ENCODE data around the gene CCDC34.

DNA sequence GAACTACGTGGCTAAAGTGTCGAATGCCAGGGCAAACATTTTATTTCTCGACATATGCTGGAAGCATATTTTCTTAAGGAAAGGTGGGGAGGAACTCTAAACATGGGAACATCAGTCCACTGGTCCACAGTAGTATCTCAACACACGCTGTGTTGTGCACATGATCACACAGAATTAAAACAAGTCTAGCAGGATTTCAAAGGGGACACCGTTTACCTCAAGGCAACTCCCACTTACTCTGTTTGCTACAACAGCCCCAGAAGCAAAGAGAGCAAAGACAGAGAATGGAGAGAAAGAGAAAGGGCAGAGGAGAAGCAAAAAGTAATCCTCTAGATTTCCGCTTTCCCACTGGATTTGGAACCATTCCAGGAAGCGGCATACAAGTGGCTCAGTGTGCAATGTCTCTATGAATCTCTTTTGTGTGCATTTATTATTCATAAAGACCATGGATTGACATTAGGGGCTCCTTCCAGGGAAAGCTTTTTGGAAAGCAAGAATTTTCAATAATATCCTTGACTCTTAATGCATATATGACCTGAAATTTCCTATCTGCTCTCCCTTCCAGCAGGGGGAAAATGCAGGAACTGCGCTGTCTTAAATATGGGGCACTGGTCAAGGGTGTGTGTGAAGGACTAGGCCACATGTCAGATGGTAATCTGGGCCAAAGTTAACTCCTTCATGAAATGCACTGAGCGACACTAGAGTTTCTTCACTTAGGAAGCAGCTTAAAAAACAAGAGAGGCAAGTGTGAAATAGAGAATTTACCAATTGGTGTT lies 34.8 kb upstream of the CCDC34 start:
- TF ChIP-seq EZH2 (IDR thresholded peaks at IDR 0.05; ENCODE audit: borderline replicate concordance, low read length) (no peak), CTCF (IDR thresholded peaks at IDR 0.05; ENCODE audit: low read length) (no peak)

Data from OCI-LY1 (cell line).